CD14-positive monocyte (primary cell): ENCODE results near the gene THSD7A. TPM values are rescaled to one million over a fixed set of nuclear protein-coding genes. Genes with fewer than 3 reads are reported as not detected.

Experiments used
- DNase-seq, 3 donors: peaks; one replicate each; pipeline ENCODE4 v3.0.0-alpha.2; 2011 to 2022
- H2AFZ ChIP-seq: 2 replicates; pipeline ENCODE4 v1.6.0; 2012; ENCODE audit warnings: mild to moderate bottlenecking, low read depth, low read length, inconsistent platforms; ENCODE audit not compliant: insufficient read depth, poor library complexity, severe bottlenecking
- H3K27ac ChIP-seq, 2 donors: 1 replicate in 1 of 2; 2 replicates in 1 of 2; pipeline ENCODE4 v1.5.1; 2012 to 2013; ENCODE audit warnings: low read length in 2 of 2, control low read depth in 1 of 2, inconsistent platforms in 1 of 2, low read depth in 1 of 2, mild to moderate bottlenecking in 1 of 2
- H3K27me3 ChIP-seq, 2 donors: one replicate each; pipeline versions ENCODE4 v1.6.0 to v1.6.1; 2011 to 2013; ENCODE audit warnings: low read length in 2 of 2; ENCODE audit not compliant: control insufficient read depth in 2 of 2, insufficient read depth in 2 of 2
- H3K36me3 ChIP-seq, 2 donors: replicated peaks in 1 of 2; 1 replicate in 1 of 2; 2 replicates in 1 of 2; pipeline versions ENCODE4 v1.5.1 to v1.6.1; 2012 to 2013; ENCODE audit warnings: low read length in 2 of 2, control low read depth in 1 of 2, inconsistent platforms in 1 of 2, mild to moderate bottlenecking in 1 of 2; ENCODE audit not compliant: insufficient read depth in 2 of 2, control insufficient read depth in 1 of 2
- H3K4me1 ChIP-seq, 2 donors: 1 replicate in 1 of 2; 2 replicates in 1 of 2; pipeline versions ENCODE4 v1.5.1 to v1.6.1; 2012 to 2013; ENCODE audit warnings: low read length in 2 of 2, control low read depth in 1 of 2, inconsistent platforms in 1 of 2, mild to moderate bottlenecking in 1 of 2, moderate library complexity in 1 of 2; ENCODE audit not compliant: insufficient read depth in 2 of 2, control insufficient read depth in 1 of 2
- H3K4me2 ChIP-seq: replicated peaks from 2 replicates; pipeline ENCODE3; 2012; ENCODE audit warnings: low read length, moderate library complexity, mild to moderate bottlenecking; ENCODE audit not compliant: poor library complexity, severe bottlenecking; ENCODE audit errors: extremely low read depth
- H3K4me3 ChIP-seq, 3 experiments: fragments of 200-600 bp in 1 of 3; sonication (generic) in 1 of 3; replicated peaks in 1 of 3; 1 replicate in 2 of 3; 2 replicates in 1 of 3; pipeline ENCODE4 v1.5.1; 2011 to 2013; ENCODE audit warnings: low read length in 3 of 3, mild to moderate bottlenecking in 3 of 3, control low read depth in 2 of 3, low read depth in 2 of 3, inconsistent platforms in 1 of 3, moderate library complexity in 1 of 3
- H3K79me2 ChIP-seq: 2 replicates; pipeline ENCODE4 v1.6.0; 2012; ENCODE audit warnings: mild to moderate bottlenecking, control low read depth, inconsistent platforms, low read length, moderate library complexity; ENCODE audit not compliant: insufficient read depth
- H3K9ac ChIP-seq: 2 replicates; pipeline ENCODE4 v1.6.0; 2017; ENCODE audit warnings: low read length, mild to moderate bottlenecking; ENCODE audit not compliant: insufficient read depth, poor library complexity, severe bottlenecking
- H3K9me3 ChIP-seq, 2 donors: replicated peaks in 1 of 2; 1 replicate in 1 of 2; 2 replicates in 1 of 2; pipeline versions ENCODE4 v1.5.1 to v1.6.1; 2012 to 2013; ENCODE audit warnings: low read length in 2 of 2, control low read depth in 1 of 2; ENCODE audit not compliant: control insufficient read depth in 1 of 2, insufficient read depth in 1 of 2
- H4K20me1 ChIP-seq: 2 replicates; pipeline ENCODE4 v1.6.0; 2012; ENCODE audit warnings: mild to moderate bottlenecking, low read length, control low read depth, moderate library complexity; ENCODE audit not compliant: insufficient read depth
- H3K27ac Mint-ChIP-seq, 7 donors: one replicate each; pipeline ENCODE4 v1.8.0; 2020; ENCODE audit warnings: mild to moderate bottlenecking in 7 of 7, mixed read lengths in 7 of 7, moderate library complexity in 6 of 7, inconsistent platforms in 2 of 7
- H3K27me3 Mint-ChIP-seq, 3 donors: one replicate each; pipeline ENCODE4 v1.8.0; 2021 to 2022; ENCODE audit warnings: low read depth in 3 of 3, mild to moderate bottlenecking in 3 of 3, mixed read lengths in 3 of 3, moderate library complexity in 3 of 3, inconsistent platforms in 1 of 3
- H3K36me3 Mint-ChIP-seq, 2 donors: one replicate each; pipeline ENCODE4 v1.8.0; 2020; ENCODE audit warnings: mixed read lengths in 2 of 2, inconsistent platforms in 1 of 2, mild to moderate bottlenecking in 1 of 2
- H3K4me1 Mint-ChIP-seq: one replicate; pipeline ENCODE4 v1.8.0; 2020; ENCODE audit warnings: mild to moderate bottlenecking, mixed read lengths
- H3K4me3 Mint-ChIP-seq, 2 donors: one replicate each; pipeline ENCODE4 v1.8.0; 2020; ENCODE audit warnings: mild to moderate bottlenecking in 2 of 2, mixed read lengths in 2 of 2, moderate library complexity in 1 of 2
- H3K9me3 Mint-ChIP-seq, 7 donors: one replicate each; pipeline ENCODE4 v1.8.0; 2020 to 2022; ENCODE audit warnings: mixed read lengths in 7 of 7, mild to moderate bottlenecking in 6 of 7, moderate library complexity in 6 of 7, inconsistent platforms in 2 of 7
- WGBS: methylation state at CpG from one replicate; pipeline ENCODE4 v1.1.5; 2013; ENCODE audit warnings: missing lambda C conversion rate; ENCODE audit not compliant: insufficient coverage; 5-methylcytosine and 5-hydroxymethylcytosine counted together
- intact Hi-C, 2 donors: fragments of 100-400 bp; cut with micrococcal nuclease; formaldehyde crosslinking; loops; one replicate each; pipeline versions ENCODE4 v1.15.0 to v1.15.1; 2023
- polyA plus RNA-seq, 3 donors: library from polyadenylated mRNA; depleted of rRNA in 1 of 3; unstranded in 2 of 3; stranded (reverse) in 1 of 3; fragments of 300-500 nt in 2 of 3; fragments of >200 nt in 1 of 3; fragmentation: Illumina TruSeq in 2 of 3; gene quantifications; 1 replicate in 2 of 3; 2 replicates in 1 of 3; pipeline ENCODE4 v1.2.3, GENCODE V29; 2012 to 2021
- TF ChIP-seq, protein P1 (sequence below): fragments of 200-600 bp; IDR thresholded peaks from one replicate; pipeline ENCODE4 v1.8.0; 2022; ENCODE audit warnings: antibody characterized with exemption, mild to moderate bottlenecking

THSD7A gene
- polyA plus RNA-seq, 3 donors, result under 0.01 TPM; not detected in 2

DNA sequence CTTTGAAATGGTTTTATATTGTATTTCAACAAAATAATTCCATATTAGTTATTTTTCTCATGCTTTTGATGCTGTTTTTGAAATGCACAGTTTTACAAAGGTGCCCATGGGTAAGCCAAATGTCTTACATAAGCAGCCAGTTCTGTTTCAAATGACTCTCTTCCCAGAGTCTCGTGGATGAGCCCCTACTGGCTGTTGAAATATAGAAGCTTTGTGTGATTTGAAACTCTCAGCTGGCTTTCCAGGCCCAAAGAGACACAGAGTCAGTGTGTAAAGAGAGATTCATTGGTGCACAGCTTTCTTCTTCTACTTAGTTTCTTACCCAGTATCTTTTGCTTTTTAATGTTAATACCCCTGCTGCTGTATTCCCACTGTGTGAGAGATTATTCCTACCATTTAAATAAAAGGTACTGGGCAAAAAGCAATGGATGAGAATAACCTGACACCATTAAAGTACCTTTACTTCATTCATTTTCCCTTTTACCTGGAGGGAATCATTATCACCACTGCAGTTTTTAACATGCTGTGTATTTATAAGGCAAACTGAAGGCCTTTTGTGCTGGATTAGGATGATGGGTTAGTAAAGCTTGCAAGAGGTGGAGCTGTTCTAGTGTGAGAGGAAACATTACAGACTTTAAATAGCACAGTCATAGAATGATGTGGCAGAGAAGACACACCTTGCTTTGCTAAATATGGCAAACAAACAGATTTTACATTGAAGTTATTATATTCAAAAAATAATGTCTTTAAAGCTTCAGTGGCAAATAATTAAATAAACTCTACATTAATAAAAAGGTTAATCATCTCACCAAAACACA, 415.1 kb downstream of the THSD7A start:
- Mint-ChIP-seq H3K36me3 (no peaks in the 10 kb centered on the region), H3K27me3 (peaks cover 0 to 2% (median 0%) of the 10 kb centered on the region in 3 donors), H3K9me3 (peaks cover 13 to 24% (median 22%) of the 10 kb centered on the region in 7 donors), H3K4me3 (no peak overlapping the region), H3K4me1 (no peaks in the 10 kb centered on the region), H3K27ac (no peak overlapping the region)
- Histone ChIP-seq H3K36me3 (no peaks in the 10 kb centered on the region), H4K20me1 (no peaks in the 10 kb centered on the region), H3K9ac (no peak overlapping the region), H3K27me3 (no peaks in the 10 kb centered on the region), H3K27ac (no peak overlapping the region), H3K9me3 (peaks cover 21 to 24% of the 10 kb centered on the region in 2 donors), H3K4me3 (no peak overlapping the region), H3K4me1 (no peaks in the 10 kb centered on the region), H3K79me2 (no peaks in the 10 kb centered on the region), H2AFZ (no peak overlapping the region), H3K4me2 (no peak overlapping the region)
- TF ChIP-seq, protein P1, sequence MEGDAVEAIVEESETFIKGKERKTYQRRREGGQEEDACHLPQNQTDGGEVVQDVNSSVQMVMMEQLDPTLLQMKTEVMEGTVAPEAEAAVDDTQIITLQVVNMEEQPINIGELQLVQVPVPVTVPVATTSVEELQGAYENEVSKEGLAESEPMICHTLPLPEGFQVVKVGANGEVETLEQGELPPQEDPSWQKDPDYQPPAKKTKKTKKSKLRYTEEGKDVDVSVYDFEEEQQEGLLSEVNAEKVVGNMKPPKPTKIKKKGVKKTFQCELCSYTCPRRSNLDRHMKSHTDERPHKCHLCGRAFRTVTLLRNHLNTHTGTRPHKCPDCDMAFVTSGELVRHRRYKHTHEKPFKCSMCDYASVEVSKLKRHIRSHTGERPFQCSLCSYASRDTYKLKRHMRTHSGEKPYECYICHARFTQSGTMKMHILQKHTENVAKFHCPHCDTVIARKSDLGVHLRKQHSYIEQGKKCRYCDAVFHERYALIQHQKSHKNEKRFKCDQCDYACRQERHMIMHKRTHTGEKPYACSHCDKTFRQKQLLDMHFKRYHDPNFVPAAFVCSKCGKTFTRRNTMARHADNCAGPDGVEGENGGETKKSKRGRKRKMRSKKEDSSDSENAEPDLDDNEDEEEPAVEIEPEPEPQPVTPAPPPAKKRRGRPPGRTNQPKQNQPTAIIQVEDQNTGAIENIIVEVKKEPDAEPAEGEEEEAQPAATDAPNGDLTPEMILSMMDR, result no peak
- WGBS, result no CpG with 5 or more reads among the region's 1 CpG
- no peak for DNase-seq
- intact Hi-C loops, result no loop called here

DNA sequence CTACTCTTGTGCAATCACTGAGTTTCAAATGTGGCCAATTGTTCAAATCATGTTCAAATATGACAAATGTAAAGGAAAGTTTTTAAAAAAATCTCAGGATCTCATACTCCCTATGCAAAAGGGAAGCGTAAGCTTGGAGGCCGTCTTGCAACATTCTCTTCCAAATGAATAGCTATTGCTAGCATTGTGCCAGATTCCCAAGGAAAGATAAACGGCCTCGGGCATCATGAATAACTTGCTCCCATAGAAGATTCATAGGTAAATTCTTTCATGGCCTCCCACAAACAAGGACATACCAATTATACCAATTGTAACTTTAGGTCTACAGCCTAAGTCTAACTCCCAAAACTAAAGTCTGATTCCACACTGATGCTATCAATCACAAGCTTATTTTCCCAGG, 416.9 kb downstream of the THSD7A start:
- Mint-ChIP-seq H3K27ac (no peak overlapping the region), H3K27me3 (peaks cover 0 to 2% (median 0%) of the 10 kb centered on the region in 3 donors), H3K4me1 (no peaks in the 10 kb centered on the region), H3K9me3 (peaks cover 7 to 14% (median 10%) of the 10 kb centered on the region in 7 donors), H3K4me3 (no peak overlapping the region), H3K36me3 (no peaks in the 10 kb centered on the region)
- peaks cover 12% of the 10 kb centered on the region in 2 donors for H3K9me3 ChIP-seq
- H3K9ac ChIP-seq, result no peak overlapping the region
- H3K36me3 ChIP-seq, result no peaks in the 10 kb centered on the region
- no peaks in the 10 kb centered on the region for H3K4me1 ChIP-seq
- no peaks in the 10 kb centered on the region for H3K79me2 ChIP-seq
- DNase-seq, result no peak
- H3K27me3 ChIP-seq, result no peaks in the 10 kb centered on the region
- H4K20me1 ChIP-seq, result no peaks in the 10 kb centered on the region
- H3K27ac ChIP-seq, result no peak overlapping the region
- H3K4me2 ChIP-seq, result no peak overlapping the region
- no peak overlapping the region for H3K4me3 ChIP-seq
- H2AFZ ChIP-seq, result no peak overlapping the region
- intact Hi-C loops, result no loop called here
- WGBS, result 100% methylated on average over 4 of the region's 4 CpGs
- TF ChIP-seq, protein P1, result no peak
